Esophagus muscularis mucosa (tissue), 4 donors: ENCODE data around the gene AIP. TPM values are rescaled to one million over a fixed set of nuclear protein-coding genes. Genes with fewer than 3 reads are reported as not detected.

Source experiments
- DNase-seq: peaks from one replicate; pipeline ENCODE4 v3.0.0-alpha.2; 2017; ENCODE audit errors: extremely low spot score
- H3K27ac ChIP-seq, 4 donors: fragments of 200-600 bp; sonication (generic); replicated peaks in 1 of 4; 1 replicate in 3 of 4; 2 replicates in 1 of 4; pipeline ENCODE4 v1.5.1; 2016 to 2019; ENCODE audit warnings: mild to moderate bottlenecking in 1 of 4
- H3K27me3 ChIP-seq, 4 donors: fragments of 200-600 bp; sonication (generic); one replicate each; pipeline versions ENCODE4 v1.5.1 to v1.6.0; 2016 to 2019
- H3K36me3 ChIP-seq, 4 donors: fragments of 200-600 bp; sonication (generic); one replicate each; pipeline ENCODE4 v1.5.1; 2016 to 2019
- H3K4me1 ChIP-seq, 4 donors: fragments of 200-600 bp; sonication (generic); one replicate each; pipeline ENCODE4 v1.5.1; 2016 to 2019
- H3K4me3 ChIP-seq, 4 donors: fragments of 200-600 bp; sonication (generic); 1 replicate in 2 of 4; 2 replicates in 2 of 4; pipeline ENCODE4 v1.5.1; 2016 to 2019; ENCODE audit warnings: mild to moderate bottlenecking in 4 of 4, moderate library complexity in 1 of 4
- H3K9me3 ChIP-seq, 4 donors: fragments of 200-600 bp; sonication (generic); 1 replicate in 3 of 4; 2 replicates in 1 of 4; pipeline ENCODE4 v1.5.1; 2016 to 2019
- CTCF ChIP-seq, 3 experiments: fragments of 200-600 bp in 2 of 3; fragments of 450-650 bp in 1 of 3; sonication (generic) in 2 of 3; IDR thresholded peaks; one replicate each; pipeline ENCODE4 v1.5.1; 2017 to 2019; ENCODE audit warnings: antibody characterized with exemption in 3 of 3, mild to moderate bottlenecking in 2 of 3, moderate library complexity in 1 of 3
- EP300 ChIP-seq: sonication (generic); formaldehyde crosslinking; IDR thresholded peaks from one replicate; pipeline ENCODE4 v1.6.1; 2017; ENCODE audit warnings: antibody characterized with exemption
- POLR2A ChIP-seq: fragments of 450-650 bp; IDR thresholded peaks from one replicate; pipeline ENCODE4 v1.6.1; 2017; ENCODE audit warnings: antibody characterized with exemption, moderate library complexity, mild to moderate bottlenecking, low read depth
- POLR2AphosphoS5 ChIP-seq, 2 donors: sonication (generic); formaldehyde crosslinking; IDR thresholded peaks; one replicate each; pipeline ENCODE4 v1.6.1; 2017; ENCODE audit warnings: antibody characterized with exemption in 2 of 2
- WGBS: methylation state at CpG from one replicate; pipeline ENCODE4 v1.1.5; 2018; 5-methylcytosine and 5-hydroxymethylcytosine counted together
- intact Hi-C: fragments of 100-400 bp; cut with DNase I; formaldehyde crosslinking; loops from one replicate; pipeline ENCODE4 v1.15.1; 2023
- total RNA-seq, 4 donors: library from RNA; depleted of rRNA; stranded (reverse); fragments of >200 nt; gene quantifications; one replicate each; pipeline versions ENCODE4 v1.1.0 to v1.2.1, GENCODE V29; 2016

AIP gene
- total RNA-seq, 4 donors from 2014 or later = 68.1 to 121 (median 108) TPM

GRCh38 chr11:67438158-67438902 is 44.5 kb upstream of the AIP start:
- Histone ChIP-seq H3K27me3 (no peaks in the 10 kb centered on the region), H3K27ac (peak overlapping the region in 3 of 4 donors; percentile 45 to 59 (median 57)), H3K9me3 (no peaks in the 10 kb centered on the region), H3K4me3 (peak overlapping the region in 2 of 4 donors; percentile 10 to 42), H3K36me3 (peaks cover 25 to 81% (median 73%) of the 10 kb centered on the region in 4 donors), H3K4me1 (peaks cover 24 to 70% (median 51%) of the 10 kb centered on the region in 4 donors)
- intact Hi-C loops = no loop called here
- TF ChIP-seq CTCF (IDR thresholded peaks at IDR 0.05) (no peak), POLR2A (no peak), EP300 (no peak), POLR2AphosphoS5 (IDR thresholded peaks at IDR 0.05) (no peak)
- WGBS = 87% methylated on average over 6 of the region's 41 CpGs
- no peak for DNase-seq

DNA sequence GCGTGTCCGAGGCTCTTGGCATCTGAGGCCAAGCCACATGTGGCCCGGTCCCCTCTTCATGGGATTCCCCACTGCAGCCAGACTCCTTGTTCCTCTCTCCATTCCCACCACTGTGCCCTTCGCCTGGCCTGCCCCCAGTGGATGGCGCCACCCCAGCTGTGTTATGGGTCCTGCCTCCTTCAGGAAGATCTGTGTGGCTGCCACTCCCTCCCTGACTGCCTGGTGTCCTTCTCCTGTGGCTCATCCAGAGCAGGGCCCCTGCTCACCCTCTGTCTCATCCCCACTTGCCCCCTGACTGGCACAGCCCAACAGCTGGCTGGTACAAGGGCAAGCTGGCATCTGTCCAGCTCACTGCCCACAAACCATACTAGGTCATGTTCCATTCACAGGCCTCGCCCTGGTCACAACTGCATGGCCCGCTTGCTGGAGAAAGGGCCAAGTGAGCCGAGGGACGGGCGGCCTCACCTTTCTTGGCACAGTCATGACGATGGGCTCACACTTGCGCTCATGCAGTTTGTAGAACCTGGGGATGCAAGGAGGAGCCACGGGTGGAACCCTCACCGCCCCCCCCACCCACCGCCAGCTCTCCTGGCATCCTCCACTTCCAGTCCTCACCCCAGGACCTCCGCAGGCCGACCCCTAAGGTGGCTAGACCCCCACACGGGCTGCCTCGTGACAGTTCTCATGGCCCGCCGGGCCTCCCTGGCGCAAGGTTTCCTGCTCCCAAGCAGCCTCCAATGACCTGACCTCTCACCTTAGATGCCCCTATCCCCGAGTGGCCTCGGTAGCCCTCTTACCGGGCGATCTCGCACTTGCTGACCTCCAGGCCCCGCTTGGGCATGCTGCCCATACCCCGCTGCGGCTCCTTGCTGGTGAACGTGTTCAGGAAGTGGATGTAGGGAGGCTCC is 43.3 kb upstream of the AIP start:
- no peak for TF ChIP-seq POLR2AphosphoS5 (IDR thresholded peaks at IDR 0.05)
- TF ChIP-seq EP300 = no peak
- no peak for TF ChIP-seq POLR2A
- no peak for TF ChIP-seq CTCF (IDR thresholded peaks at IDR 0.05)
- WGBS = 49% methylated on average over 9 of the region's 31 CpGs
- Histone ChIP-seq H3K27ac (peak overlapping the region; percentile 45 to 61 (median 58)), H3K27me3 (no peaks in the 10 kb centered on the region), H3K4me1 (peaks cover 24 to 78% (median 59%) of the 10 kb centered on the region in 4 donors), H3K9me3 (no peaks in the 10 kb centered on the region), H3K4me3 (no peak overlapping the region), H3K36me3 (peaks cover 16 to 69% (median 60%) of the 10 kb centered on the region in 4 donors)
- no peak for DNase-seq
- intact Hi-C loops = no loop called here

DNA sequence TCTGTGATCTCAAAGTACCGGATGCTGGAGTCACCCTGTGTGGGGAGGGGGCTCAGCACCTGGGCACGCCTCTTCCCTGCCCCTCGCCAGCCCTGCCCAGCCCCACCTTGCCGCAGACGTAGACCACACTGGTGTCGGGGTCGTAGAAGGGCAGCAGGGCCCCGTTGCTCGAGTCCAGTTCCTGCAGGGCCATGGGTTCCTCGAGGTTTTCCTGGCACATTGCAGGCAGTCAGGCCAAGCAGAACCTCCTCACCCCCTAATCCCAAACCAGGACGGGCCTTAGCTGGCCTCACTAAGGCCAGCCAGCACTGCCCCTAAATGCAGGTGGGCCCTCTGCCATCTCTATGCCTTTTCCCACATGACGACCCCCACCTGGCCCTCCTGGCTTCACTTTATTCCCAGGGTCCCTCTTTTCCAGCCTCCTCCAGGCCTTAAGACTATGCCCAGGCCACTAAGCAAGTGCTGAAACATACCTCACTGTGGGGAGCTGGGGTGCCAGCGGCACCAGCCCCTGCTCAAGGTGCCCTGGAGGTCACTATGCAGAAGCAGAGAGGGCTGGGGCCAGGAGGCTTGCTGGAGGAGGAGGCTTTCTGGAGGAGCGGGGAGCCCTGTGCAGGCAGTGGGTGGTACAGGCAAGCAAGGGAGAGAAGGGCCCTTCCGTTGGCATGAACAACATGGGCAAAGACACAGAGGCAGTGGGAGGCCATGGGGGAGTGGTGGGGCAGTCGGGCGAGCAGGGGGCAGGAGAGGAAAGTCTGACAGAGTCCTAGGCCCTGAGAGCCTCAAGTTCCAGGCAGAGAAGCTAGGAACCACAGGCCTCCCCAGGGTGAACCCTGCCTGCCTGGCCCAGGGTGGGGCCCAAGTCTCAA is 42.4 kb upstream of the AIP start:
- no peak for DNase-seq
- no peak for TF ChIP-seq CTCF (IDR thresholded peaks at IDR 0.05)
- TF ChIP-seq EP300 = no peak
- TF ChIP-seq POLR2AphosphoS5 (IDR thresholded peaks at IDR 0.05) = no peak
- TF ChIP-seq POLR2A = no peak
- Histone ChIP-seq H3K4me1 (peaks cover 24 to 77% (median 65%) of the 10 kb centered on the region in 4 donors), H3K27me3 (no peaks in the 10 kb centered on the region), H3K36me3 (peaks cover 7 to 60% (median 52%) of the 10 kb centered on the region in 4 donors), H3K9me3 (no peaks in the 10 kb centered on the region), H3K27ac (peak overlapping the region; percentile 45 to 61 (median 58)), H3K4me3 (no peak overlapping the region)
- intact Hi-C loops = no loop called here
- WGBS = 80% methylated on average over 7 of the region's 17 CpGs

DNA sequence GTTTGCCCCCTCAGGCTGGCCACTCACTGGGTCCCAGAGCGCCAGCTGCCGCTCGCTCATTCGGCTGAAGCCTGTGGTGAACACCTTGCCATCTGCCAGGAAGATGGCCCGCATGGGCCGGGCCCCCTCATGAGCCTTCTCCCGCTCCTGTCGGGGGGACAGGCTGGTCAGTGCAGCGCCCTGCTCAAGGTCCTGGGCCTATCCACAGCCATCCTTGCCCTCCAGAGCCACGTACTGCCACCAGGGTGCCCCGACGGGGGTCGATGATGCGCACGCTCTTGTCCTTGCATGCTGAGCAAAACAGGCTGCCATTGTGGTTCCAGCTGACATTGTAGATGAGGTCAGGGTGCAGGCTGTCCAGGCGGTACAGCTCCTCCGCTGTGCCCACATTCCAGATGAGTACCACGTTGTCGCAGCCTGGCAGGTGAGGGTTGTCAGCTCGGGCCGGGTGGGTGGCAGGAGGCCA is 41.7 kb upstream of the AIP start:
- peaks cover 0 to 53% (median 45%) of the 10 kb centered on the region in 4 donors for H3K36me3 ChIP-seq
- intact Hi-C loops = no loop called here
- H3K27me3 ChIP-seq = no peaks in the 10 kb centered on the region
- H3K4me3 ChIP-seq = no peak overlapping the region
- WGBS = 87% methylated on average over 5 of the region's 21 CpGs
- DNase-seq = no peak
- H3K4me1 ChIP-seq = peaks cover 24 to 70% (median 62%) of the 10 kb centered on the region in 4 donors
- H3K27ac ChIP-seq = peak overlapping the region in 3 of 4 donors; percentile 45 to 61 (median 59)
- H3K9me3 ChIP-seq = no peaks in the 10 kb centered on the region
- TF ChIP-seq POLR2AphosphoS5 (IDR thresholded peaks at IDR 0.05) (no peak), POLR2A (no peak), EP300 (no peak), CTCF (IDR thresholded peaks at IDR 0.05) (no peak)
